Esophagus squamous epithelium (tissue), 5 donors: ENCODE results near the gene NOP53. TPM values are rescaled to one million over a fixed set of nuclear protein-coding genes. Genes with fewer than 3 reads are reported as not detected.
A peak's percentile ranks its signal among the peaks of the same experiment; 100 is the strongest.

Experiments used
- DNase-seq: peaks from one replicate; lab custom pipeline; 2025; lab: John Stamatoyannopoulos, UW
- H3K27ac ChIP-seq, 4 donors: fragments of 200-600 bp; sonication (generic); one replicate each; pipeline ENCODE4 v1.5.1; 2016 to 2019; ENCODE audit warnings: mild to moderate bottlenecking in 1 of 4
- H3K27me3 ChIP-seq, 4 donors: fragments of 200-600 bp; sonication (generic); 1 replicate in 3 of 4; 2 replicates in 1 of 4; pipeline versions ENCODE4 v1.5.1 to v1.6.0; 2017 to 2021; ENCODE audit warnings: antibody characterized with exemption in 1 of 4
- H3K36me3 ChIP-seq, 3 donors: fragments of 200-600 bp; sonication (generic); one replicate each; pipeline ENCODE4 v1.5.1; 2016 to 2019
- H3K4me1 ChIP-seq, 3 donors: fragments of 200-600 bp; sonication (generic); one replicate each; pipeline ENCODE4 v1.5.1; 2017 to 2019
- H3K4me3 ChIP-seq, 4 donors: fragments of 200-600 bp; sonication (generic); 1 replicate in 3 of 4; 2 replicates in 1 of 4; pipeline ENCODE4 v1.5.1; 2016 to 2019; ENCODE audit warnings: mild to moderate bottlenecking in 2 of 4, moderate library complexity in 1 of 4
- H3K9me3 ChIP-seq, 3 donors: fragments of 200-600 bp; sonication (generic); one replicate each; pipeline ENCODE4 v1.5.1; 2016 to 2019
- POLR2A ChIP-seq, 4 donors: fragments of 450-650 bp; IDR thresholded peaks; one replicate each; pipeline ENCODE4 v1.6.1; 2017; ENCODE audit warnings: antibody characterized with exemption in 4 of 4, mild to moderate bottlenecking in 4 of 4, moderate library complexity in 3 of 4
- WGBS, 2 donors: methylation state at CpG; one replicate each; pipeline ENCODE4 v1.1.5; 2018; 5-methylcytosine and 5-hydroxymethylcytosine counted together
- intact Hi-C: fragments of 100-400 bp; cut with DNase I; formaldehyde crosslinking; loops from one replicate; pipeline ENCODE4 v1.15.0; 2022
- total RNA-seq, 4 donors: library from RNA; depleted of rRNA; stranded (reverse); fragments of >200 nt; gene quantifications; one replicate each; pipeline ENCODE4 v1.1.0, GENCODE V29; 2016
- TF ChIP-seq, protein P1 (sequence below), 6 experiments: fragments of 450-650 bp in 4 of 6; fragments of 200-600 bp in 2 of 6; sonication (generic) in 2 of 6; IDR thresholded peaks; one replicate each; pipeline ENCODE4 v1.5.1; 2016 to 2019; ENCODE audit warnings: antibody characterized with exemption in 6 of 6, mild to moderate bottlenecking in 4 of 6, moderate library complexity in 4 of 6
- donor health status: DM: yes; HTN: yes; CAD: no.

NOP53 gene
- total RNA-seq, 4 donors from 2014 or later = 118 to 522 (median 268) TPM

- DNase-seq = no peak
- TF ChIP-seq, protein P1, sequence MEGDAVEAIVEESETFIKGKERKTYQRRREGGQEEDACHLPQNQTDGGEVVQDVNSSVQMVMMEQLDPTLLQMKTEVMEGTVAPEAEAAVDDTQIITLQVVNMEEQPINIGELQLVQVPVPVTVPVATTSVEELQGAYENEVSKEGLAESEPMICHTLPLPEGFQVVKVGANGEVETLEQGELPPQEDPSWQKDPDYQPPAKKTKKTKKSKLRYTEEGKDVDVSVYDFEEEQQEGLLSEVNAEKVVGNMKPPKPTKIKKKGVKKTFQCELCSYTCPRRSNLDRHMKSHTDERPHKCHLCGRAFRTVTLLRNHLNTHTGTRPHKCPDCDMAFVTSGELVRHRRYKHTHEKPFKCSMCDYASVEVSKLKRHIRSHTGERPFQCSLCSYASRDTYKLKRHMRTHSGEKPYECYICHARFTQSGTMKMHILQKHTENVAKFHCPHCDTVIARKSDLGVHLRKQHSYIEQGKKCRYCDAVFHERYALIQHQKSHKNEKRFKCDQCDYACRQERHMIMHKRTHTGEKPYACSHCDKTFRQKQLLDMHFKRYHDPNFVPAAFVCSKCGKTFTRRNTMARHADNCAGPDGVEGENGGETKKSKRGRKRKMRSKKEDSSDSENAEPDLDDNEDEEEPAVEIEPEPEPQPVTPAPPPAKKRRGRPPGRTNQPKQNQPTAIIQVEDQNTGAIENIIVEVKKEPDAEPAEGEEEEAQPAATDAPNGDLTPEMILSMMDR (IDR thresholded peaks at IDR 0.05) = no peak
- no peak for TF ChIP-seq POLR2A (IDR thresholded peaks at IDR 0.05)
- peaks cover 38 to 79% (median 53%) of the 10 kb centered on the region in 3 donors for H3K36me3 ChIP-seq
- H3K27me3 ChIP-seq = no peaks in the 10 kb centered on the region
- no peak overlapping the region for H3K4me3 ChIP-seq
- H3K4me1 ChIP-seq = peaks cover 19 to 55% (median 38%) of the 10 kb centered on the region in 3 donors
- WGBS, 2 donors = 53 to 83% methylated on average over 3 of the region's 3 CpGs
- intact Hi-C loops = no loop called here
- peak overlapping the region in 2 of 4 donors; percentile 32 to 99 for H3K27ac ChIP-seq
- H3K9me3 ChIP-seq = no peaks in the 10 kb centered on the region
These were observed 4.0 kb downstream of the NOP53 start for GRCh38 chr19:47749326-47749725.

DNA sequence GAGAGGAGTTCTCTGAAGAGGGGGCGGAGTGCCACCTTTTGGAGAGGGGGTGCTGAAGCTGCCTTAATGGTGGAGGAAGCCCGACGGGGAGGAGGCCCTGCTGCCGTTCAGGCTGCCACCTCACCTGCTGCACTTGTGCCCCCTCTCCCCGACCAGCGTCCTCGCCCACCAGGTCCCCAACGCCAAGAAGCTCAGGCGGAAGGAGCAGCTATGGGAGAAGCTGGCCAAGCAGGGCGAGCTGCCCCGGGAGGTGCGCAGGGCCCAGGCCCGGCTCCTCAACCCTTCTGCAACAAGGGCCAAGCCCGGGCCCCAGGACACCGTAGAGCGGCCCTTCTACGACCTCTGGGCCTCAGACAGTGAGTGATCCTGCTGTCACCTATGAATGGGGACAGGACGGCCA, 5.4 kb downstream of the NOP53 start:
- peaks cover 18 to 45% (median 30%) of the 10 kb centered on the region in 3 donors for H3K4me1 ChIP-seq
- no peaks in the 10 kb centered on the region for H3K9me3 ChIP-seq
- intact Hi-C loops = no loop called here
- 93 to 100% methylated on average over 1 to 3 of the region's 18 CpGs for WGBS, 2 donors
- H3K27me3 ChIP-seq = no peaks in the 10 kb centered on the region
- TF ChIP-seq, protein P1 (IDR thresholded peaks at IDR 0.05) = no peak
- TF ChIP-seq POLR2A (IDR thresholded peaks at IDR 0.05) = no peak
- DNase-seq = no peak
- no peak overlapping the region for H3K27ac ChIP-seq
- H3K36me3 ChIP-seq = peaks cover 53 to 93% (median 67%) of the 10 kb centered on the region in 3 donors
- H3K4me3 ChIP-seq = no peak overlapping the region

DNA sequence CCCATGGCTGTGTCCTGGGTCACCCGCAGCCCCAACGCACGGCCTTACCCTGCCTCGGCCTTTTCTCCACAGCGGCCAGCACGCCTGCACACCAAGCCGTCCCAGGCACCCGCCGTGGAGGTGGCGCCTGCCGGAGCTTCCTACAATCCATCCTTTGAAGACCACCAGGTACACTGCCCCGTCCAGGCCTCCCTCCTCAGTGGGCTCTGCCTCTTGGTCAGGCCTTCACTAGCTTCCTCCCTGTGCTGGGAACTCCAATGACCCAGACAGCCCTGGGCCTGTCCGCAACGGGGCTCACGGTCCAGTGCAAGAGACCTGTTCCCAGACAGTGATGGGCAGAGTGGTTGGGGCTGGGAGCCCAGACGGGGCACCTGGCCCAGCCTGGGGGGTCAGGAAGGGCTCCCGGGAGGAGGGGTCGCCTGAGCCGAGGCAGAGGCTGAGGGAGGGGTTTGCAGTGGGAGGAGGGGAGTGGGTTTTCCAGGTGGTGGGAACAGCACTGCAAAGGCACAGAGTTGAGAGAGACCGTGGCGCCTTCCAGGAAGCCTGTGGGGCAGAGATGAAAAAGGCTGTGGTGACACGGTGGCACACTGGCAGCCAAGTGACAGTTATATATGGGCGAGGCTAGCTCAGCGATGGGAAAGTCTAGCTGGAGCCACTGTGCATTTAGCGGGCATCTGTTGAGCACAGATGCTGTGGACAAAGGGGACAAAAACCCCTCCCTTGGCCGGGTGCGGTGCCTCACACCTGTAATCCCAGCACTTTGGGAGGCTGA, 7.3 kb downstream of the NOP53 start:
- H3K27ac ChIP-seq = no peak overlapping the region
- WGBS, 2 donors = 84 to 89% methylated on average over 14 to 17 of the region's 27 CpGs
- no peaks in the 10 kb centered on the region for H3K9me3 ChIP-seq
- peaks cover 71 to 100% (median 86%) of the 10 kb centered on the region in 3 donors for H3K36me3 ChIP-seq
- H3K27me3 ChIP-seq = no peaks in the 10 kb centered on the region
- H3K4me3 ChIP-seq = no peak overlapping the region
- peaks cover under 1 to 26% (median 13%) of the 10 kb centered on the region in 3 donors for H3K4me1 ChIP-seq
- TF ChIP-seq, protein P1 (IDR thresholded peaks at IDR 0.05) = no peak
- TF ChIP-seq POLR2A (IDR thresholded peaks at IDR 0.05) = no peak
- DNase-seq = no peak
- intact Hi-C loops = no loop called here

- Histone ChIP-seq H3K4me3 (no peak overlapping the region), H3K4me1 (peaks cover 0 to 8% (median 0%) of the 10 kb centered on the region in 3 donors), H3K27me3 (no peaks in the 10 kb centered on the region), H3K9me3 (no peaks in the 10 kb centered on the region), H3K27ac (no peak overlapping the region), H3K36me3 (peaks cover 70 to 100% (median 85%) of the 10 kb centered on the region in 3 donors)
- 87 to 96% methylated on average over 11 to 28 of the region's 37 CpGs for WGBS, 2 donors
- intact Hi-C loops = no loop called here
- no peak for TF ChIP-seq POLR2A (IDR thresholded peaks at IDR 0.05)
- TF ChIP-seq, protein P1 (IDR thresholded peaks at IDR 0.05) = no peak
- no peak for DNase-seq
These were observed 9.1 kb downstream of the NOP53 start for GRCh38 chr19:47754206-47755064.
